Retinal pigment epithelial cell (primary cell): ENCODE measurements around the gene RCC1.
"Not testable (repeated sequence)": the region's sequence is repeated elsewhere in the genome, so short reads cannot be mapped to it uniquely, and the experiment has no call there.

Source experiments
- DNase-seq: peaks from one replicate; pipeline ENCODE4 v3.0.0-alpha.2; 2010; ENCODE audit warnings: low read depth
- H3K4me3 ChIP-seq: 2 replicates; pipeline ENCODE4 v1.5.1; 2011; ENCODE audit warnings: mild to moderate bottlenecking, low read length, control low read depth, moderate library complexity
- CTCF ChIP-seq: conservative IDR thresholded peaks from 2 replicates; pipeline ENCODE4 v1.5.1; 2011; ENCODE audit warnings: low read depth, low read length, control low read depth, inconsistent platforms

Gene RCC1

GRCh38 chr1:28521502-28522164 lies 15.8 kb downstream of the RCC1 start:
- TF ChIP-seq CTCF: no peak
- DNase-seq: no peak
- no peak overlapping the region for H3K4me3 ChIP-seq

GRCh38 chr1:28522537-28522936 lies 16.7 kb downstream of the RCC1 start:
- not testable (repeated sequence) for DNase-seq, H3K4me3 ChIP-seq

GRCh38 chr1:28525002-28525642 lies 19.3 kb downstream of the RCC1 start:
- not testable (repeated sequence) for DNase-seq, H3K4me3 ChIP-seq

- H3K4me3 ChIP-seq: no peak overlapping the region
- no peak for TF ChIP-seq CTCF
- no peak for DNase-seq
Observed at GRCh38 chr1:28526886-28527285, 21.0 kb downstream of the RCC1 start.

- H3K4me3 ChIP-seq: no peak overlapping the region
- no peak for DNase-seq
- no peak for TF ChIP-seq CTCF
Observed at GRCh38 chr1:28530456-28530855, 24.6 kb downstream of the RCC1 start.

- no peak overlapping the region for H3K4me3 ChIP-seq
- no peak for DNase-seq
- TF ChIP-seq CTCF: no peak
Observed at GRCh38 chr1:28534671-28535070, 28.8 kb downstream of the RCC1 start.

- TF ChIP-seq CTCF: no peak
- no peak for DNase-seq
Observed at GRCh38 chr1:28535180-28535579, 29.3 kb downstream of the RCC1 start.

GRCh38 chr1:28537457-28538199 lies 31.8 kb downstream of the RCC1 start:
- DNase-seq: no peak
- no peak for TF ChIP-seq CTCF
- no peak overlapping the region for H3K4me3 ChIP-seq

More at GRCh38 chr1:28535180-28535579, 29.3 kb downstream of the RCC1 start:
- H3K4me3 ChIP-seq: no peak overlapping the region
